Fibroblast of mammary gland (primary cell): ENCODE results near the gene PRCD.

Experiments
- DNase-seq: peaks from one replicate; pipeline ENCODE4 v3.0.0-alpha.2; 2010; ENCODE audit warnings: low read depth
- H3K4me3 ChIP-seq: 2 replicates; pipeline ENCODE4 v1.5.1; 2011; ENCODE audit warnings: low read depth, mild to moderate bottlenecking, low read length, moderate library complexity; ENCODE audit not compliant: control insufficient read depth
- TF ChIP-seq, protein P1 (sequence below): conservative IDR thresholded peaks from 2 replicates; pipeline ENCODE4 v1.5.1; 2011; ENCODE audit warnings: low read depth, low read length, inconsistent platforms; ENCODE audit not compliant: control insufficient read depth, insufficient read depth

The PRCD gene

DNA sequence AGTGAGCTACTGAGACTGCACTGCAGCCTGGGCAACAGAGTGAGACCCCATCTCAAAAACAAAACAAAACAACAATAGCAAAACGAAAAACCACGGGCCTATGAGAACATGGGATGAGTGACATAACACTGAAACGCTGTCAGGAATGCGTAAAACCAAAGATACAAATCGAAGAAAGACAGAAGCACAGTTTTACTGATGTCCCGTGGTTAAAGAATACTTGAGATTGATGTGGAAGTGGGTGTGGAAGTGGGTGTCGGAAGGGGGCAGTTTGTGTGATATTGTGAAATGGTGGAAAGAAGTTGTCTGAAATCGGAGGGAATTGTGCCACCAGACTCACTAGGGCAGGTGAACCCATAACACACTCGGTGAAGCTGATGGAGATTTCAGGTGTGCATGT lies 36.3 kb downstream of the PRCD start:
- TF ChIP-seq, protein P1, sequence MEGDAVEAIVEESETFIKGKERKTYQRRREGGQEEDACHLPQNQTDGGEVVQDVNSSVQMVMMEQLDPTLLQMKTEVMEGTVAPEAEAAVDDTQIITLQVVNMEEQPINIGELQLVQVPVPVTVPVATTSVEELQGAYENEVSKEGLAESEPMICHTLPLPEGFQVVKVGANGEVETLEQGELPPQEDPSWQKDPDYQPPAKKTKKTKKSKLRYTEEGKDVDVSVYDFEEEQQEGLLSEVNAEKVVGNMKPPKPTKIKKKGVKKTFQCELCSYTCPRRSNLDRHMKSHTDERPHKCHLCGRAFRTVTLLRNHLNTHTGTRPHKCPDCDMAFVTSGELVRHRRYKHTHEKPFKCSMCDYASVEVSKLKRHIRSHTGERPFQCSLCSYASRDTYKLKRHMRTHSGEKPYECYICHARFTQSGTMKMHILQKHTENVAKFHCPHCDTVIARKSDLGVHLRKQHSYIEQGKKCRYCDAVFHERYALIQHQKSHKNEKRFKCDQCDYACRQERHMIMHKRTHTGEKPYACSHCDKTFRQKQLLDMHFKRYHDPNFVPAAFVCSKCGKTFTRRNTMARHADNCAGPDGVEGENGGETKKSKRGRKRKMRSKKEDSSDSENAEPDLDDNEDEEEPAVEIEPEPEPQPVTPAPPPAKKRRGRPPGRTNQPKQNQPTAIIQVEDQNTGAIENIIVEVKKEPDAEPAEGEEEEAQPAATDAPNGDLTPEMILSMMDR: no peak
- H3K4me3 ChIP-seq: no peak overlapping the region
- DNase-seq: no peak

DNA sequence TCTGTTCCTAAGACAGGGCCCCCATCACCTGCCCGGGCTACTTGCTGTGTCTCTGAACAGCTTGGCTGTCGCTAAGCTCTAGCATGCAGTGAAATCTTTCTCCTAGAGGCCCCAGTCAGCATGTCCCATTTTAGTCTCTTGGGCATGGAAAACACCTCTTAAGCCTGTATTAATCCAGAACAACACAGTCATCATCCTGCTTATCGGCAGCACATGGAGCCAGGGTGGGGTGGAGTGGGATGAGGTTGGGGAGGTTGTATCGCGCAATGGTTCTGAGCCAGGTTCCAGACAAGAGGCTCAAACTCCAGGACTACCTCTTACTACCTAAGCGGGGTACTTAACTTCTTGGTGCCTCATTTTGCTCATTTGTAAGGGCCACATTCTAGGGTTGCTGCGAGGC lies 38.0 kb downstream of the PRCD start:
- H3K4me3 ChIP-seq: no peak overlapping the region
- DNase-seq: no peak
- TF ChIP-seq, protein P1: no peak

DNA sequence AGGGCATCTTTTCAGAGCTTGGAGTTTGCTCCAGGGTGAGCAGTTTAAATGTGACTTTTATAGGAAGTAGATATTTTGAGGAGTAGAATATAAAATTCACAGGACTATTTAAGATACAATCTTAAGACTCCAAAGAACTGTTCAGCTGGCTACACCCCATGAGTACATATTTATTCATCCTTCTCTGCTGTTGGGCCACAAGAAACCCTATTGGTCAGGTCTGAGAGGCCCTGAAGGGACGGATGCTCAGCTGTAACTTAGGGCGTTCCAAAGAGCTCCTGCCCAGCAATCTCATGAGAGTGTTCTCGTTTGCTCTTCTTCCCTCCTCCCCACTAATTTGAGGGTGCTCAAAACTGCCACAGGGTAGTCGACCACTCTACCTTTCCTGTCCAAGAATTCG lies 38.5 kb downstream of the PRCD start:
- H3K4me3 ChIP-seq: no peak overlapping the region
- DNase-seq: no peak
- TF ChIP-seq, protein P1: no peak

- TF ChIP-seq, protein P1: no peak
- no peak overlapping the region for H3K4me3 ChIP-seq
- no peak for DNase-seq
These were observed 39.4 kb downstream of the PRCD start for GRCh38 chr17:76579281-76579680.

GRCh38 chr17:76581515-76581914 lies 41.7 kb downstream of the PRCD start:
- no peak for DNase-seq
- no peak overlapping the region for H3K4me3 ChIP-seq
- TF ChIP-seq, protein P1: no peak

DNA sequence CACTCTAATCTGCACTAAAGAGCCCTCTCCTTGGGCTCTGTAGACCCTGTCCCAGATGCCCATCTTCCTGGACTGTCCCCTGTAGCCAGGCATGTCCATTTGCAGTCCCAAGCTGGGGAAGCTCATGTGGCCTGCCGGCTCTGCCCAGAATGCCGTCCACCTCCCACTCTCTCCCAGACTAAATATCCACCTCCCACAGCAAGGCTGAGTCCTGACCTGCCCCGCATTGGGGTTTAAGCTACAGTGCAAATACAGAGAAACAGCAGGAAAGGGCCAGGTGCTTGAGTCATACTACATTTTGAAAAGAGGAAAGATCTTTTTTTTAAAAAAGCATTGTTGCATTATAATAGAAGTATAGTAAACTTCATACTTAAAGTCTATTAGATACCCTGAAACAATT lies 42.8 kb downstream of the PRCD start:
- no peak for DNase-seq
- no peak overlapping the region for H3K4me3 ChIP-seq
- TF ChIP-seq, protein P1: no peak

- TF ChIP-seq, protein P1: no peak
- no peak for DNase-seq
- H3K4me3 ChIP-seq: peak overlapping the region; percentile 35
These were observed 44.7 kb downstream of the PRCD start for GRCh38 chr17:76584427-76585032.
